ENCODE results near the gene RIN1. TPM values are rescaled to one million over a fixed set of nuclear protein-coding genes. Genes with fewer than 3 reads are reported as not detected.

RIN1 gene
- total and polyA plus RNA-seq, 9 of the 15 experiments (the other 6 are each of a cell fraction or from before 2014, with no cell fraction given), result 0.01 to 1.2 (median 0.45) TPM; not detected in 1

DNA sequence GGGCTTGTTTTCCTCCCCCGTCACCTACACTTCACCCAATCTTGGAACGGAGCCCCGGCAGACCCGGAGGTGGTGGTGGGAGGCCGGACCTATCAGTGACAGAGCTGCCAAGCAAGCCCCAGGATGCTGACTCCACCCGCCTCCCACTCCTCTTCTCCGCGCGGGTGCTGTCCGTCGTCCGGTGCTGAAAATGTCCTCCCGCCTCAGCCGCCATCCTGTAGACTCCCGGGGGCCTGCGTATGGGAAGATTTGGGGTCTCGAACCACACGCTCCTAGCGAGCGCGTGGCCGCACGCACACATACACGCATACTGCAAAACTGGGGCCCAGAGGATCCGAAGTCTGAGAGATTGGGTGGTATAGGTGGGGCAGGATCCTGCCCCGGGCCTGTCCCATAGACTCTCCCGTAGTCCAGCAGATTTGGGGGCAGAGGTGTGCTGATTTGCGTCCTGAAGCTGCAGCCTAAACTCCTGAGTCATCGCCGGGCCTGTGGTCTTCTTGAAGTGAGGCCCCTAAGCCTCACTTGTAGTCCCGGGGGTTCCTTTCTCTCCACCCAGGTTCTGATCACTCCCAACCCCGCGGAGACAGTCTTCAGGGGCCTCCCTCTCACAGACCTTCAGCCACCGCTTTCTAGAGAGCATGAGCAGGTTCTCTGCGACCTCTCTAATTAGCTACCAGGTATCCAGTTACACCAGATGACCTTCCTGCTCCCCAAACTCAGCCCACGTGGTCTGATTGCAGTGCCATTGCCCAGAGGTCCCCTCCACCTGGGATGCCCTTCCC is 46.5 kb downstream of the RIN1 start (continued):
- TF ChIP-seq, protein P1, sequence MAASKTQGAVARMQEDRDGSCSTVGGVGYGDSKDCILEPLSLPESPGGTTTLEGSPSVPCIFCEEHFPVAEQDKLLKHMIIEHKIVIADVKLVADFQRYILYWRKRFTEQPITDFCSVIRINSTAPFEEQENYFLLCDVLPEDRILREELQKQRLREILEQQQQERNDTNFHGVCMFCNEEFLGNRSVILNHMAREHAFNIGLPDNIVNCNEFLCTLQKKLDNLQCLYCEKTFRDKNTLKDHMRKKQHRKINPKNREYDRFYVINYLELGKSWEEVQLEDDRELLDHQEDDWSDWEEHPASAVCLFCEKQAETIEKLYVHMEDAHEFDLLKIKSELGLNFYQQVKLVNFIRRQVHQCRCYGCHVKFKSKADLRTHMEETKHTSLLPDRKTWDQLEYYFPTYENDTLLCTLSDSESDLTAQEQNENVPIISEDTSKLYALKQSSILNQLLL (CRISPR knock-in tag; IDR thresholded peaks at IDR 0.05; ENCODE audit: borderline replicate concordance), result no peak
- TF ChIP-seq MCM5 (IDR thresholded peaks at IDR 0.05; ENCODE audit: low read depth) (no peak), KDM2B (CRISPR knock-in tag; IDR thresholded peaks at IDR 0.05) (no peak), KAT7 (CRISPR knock-in tag; IDR thresholded peaks at IDR 0.05; ENCODE audit: borderline replicate concordance) (peak; percentile 87; the same call in 1 of the 2 replicates), SOX6 (IDR thresholded peaks at IDR 0.05) (0 out of 2 replicates have a peak, but pooled peaks have one; percentile 0), ZNF143 (CRISPR knock-in tag; IDR thresholded peaks at IDR 0.05) (no peak; the same call in 1 of the 2 replicates), ZNF384 (IDR thresholded peaks at IDR 0.05; ENCODE audit: low read depth, low read length) (no peak), JUNB (CRISPR knock-in tag; conservative IDR thresholded peaks at IDR 0.05) (no peak), NR2C1 (IDR thresholded peaks at IDR 0.05) (no peak), NR2C1 (tag; IDR thresholded peaks at IDR 0.05) (peak; percentile 33; the same call in 1 of the 2 replicates), PRMT5 (CRISPR knock-in tag; IDR thresholded peaks at IDR 0.05) (peak; percentile 98)
- TF ChIP-seq, protein P2, sequence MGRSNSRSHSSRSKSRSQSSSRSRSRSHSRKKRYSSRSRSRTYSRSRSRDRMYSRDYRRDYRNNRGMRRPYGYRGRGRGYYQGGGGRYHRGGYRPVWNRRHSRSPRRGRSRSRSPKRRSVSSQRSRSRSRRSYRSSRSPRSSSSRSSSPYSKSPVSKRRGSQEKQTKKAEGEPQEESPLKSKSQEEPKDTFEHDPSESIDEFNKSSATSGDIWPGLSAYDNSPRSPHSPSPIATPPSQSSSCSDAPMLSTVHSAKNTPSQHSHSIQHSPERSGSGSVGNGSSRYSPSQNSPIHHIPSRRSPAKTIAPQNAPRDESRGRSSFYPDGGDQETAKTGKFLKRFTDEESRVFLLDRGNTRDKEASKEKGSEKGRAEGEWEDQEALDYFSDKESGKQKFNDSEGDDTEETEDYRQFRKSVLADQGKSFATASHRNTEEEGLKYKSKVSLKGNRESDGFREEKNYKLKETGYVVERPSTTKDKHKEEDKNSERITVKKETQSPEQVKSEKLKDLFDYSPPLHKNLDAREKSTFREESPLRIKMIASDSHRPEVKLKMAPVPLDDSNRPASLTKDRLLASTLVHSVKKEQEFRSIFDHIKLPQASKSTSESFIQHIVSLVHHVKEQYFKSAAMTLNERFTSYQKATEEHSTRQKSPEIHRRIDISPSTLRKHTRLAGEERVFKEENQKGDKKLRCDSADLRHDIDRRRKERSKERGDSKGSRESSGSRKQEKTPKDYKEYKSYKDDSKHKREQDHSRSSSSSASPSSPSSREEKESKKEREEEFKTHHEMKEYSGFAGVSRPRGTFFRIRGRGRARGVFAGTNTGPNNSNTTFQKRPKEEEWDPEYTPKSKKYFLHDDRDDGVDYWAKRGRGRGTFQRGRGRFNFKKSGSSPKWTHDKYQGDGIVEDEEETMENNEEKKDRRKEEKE (IDR thresholded peaks at IDR 0.05; ENCODE audit: borderline replicate concordance in 1 of 2, control insufficient read depth in 1 of 2, low read depth in 2 of 2, low read length in 1 of 2), result no peak
- TF ChIP-seq, protein P3, sequence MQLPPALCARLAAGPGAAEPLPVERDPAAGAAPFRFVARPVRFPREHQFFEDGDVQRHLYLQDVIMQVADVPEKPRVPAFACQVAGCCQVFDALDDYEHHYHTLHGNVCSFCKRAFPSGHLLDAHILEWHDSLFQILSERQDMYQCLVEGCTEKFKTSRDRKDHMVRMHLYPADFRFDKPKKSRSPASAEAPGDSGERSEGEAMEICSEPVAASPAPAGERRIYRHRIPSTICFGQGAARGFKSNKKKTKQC (CRISPR knock-in tag; IDR thresholded peaks at IDR 0.05), result peak; percentile 99
- TF ChIP-seq, protein P4, sequence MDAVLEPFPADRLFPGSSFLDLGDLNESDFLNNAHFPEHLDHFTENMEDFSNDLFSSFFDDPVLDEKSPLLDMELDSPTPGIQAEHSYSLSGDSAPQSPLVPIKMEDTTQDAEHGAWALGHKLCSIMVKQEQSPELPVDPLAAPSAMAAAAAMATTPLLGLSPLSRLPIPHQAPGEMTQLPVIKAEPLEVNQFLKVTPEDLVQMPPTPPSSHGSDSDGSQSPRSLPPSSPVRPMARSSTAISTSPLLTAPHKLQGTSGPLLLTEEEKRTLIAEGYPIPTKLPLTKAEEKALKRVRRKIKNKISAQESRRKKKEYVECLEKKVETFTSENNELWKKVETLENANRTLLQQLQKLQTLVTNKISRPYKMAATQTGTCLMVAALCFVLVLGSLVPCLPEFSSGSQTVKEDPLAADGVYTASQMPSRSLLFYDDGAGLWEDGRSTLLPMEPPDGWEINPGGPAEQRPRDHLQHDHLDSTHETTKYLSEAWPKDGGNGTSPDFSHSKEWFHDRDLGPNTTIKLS (IDR thresholded peaks at IDR 0.05; ENCODE audit: borderline replicate concordance, low read depth), result peak; percentile 96
- TF ChIP-seq, protein P5, sequence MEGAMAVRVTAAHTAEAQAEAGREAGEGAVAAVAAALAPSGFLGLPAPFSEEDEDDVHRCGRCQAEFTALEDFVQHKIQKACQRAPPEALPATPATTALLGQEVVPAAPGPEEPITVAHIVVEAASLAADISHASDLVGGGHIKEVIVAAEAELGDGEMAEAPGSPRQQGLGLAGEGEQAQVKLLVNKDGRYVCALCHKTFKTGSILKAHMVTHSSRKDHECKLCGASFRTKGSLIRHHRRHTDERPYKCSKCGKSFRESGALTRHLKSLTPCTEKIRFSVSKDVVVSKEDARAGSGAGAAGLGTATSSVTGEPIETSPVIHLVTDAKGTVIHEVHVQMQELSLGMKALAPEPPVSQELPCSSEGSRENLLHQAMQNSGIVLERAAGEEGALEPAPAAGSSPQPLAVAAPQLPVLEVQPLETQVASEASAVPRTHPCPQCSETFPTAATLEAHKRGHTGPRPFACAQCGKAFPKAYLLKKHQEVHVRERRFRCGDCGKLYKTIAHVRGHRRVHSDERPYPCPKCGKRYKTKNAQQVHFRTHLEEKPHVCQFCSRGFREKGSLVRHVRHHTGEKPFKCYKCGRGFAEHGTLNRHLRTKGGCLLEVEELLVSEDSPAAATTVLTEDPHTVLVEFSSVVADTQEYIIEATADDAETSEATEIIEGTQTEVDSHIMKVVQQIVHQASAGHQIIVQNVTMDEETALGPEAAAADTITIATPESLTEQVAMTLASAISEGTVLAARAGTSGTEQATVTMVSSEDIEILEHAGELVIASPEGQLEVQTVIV (CRISPR knock-in tag; IDR thresholded peaks at IDR 0.05; ENCODE audit: borderline replicate concordance), result no peak
- TF ChIP-seq, protein P6, sequence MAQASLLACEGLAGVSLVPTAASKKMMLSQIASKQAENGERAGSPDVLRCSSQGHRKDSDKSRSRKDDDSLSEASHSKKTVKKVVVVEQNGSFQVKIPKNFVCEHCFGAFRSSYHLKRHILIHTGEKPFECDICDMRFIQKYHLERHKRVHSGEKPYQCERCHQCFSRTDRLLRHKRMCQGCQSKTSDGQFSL (CRISPR knock-in tag; IDR thresholded peaks at IDR 0.05), result 0 out of 2 replicates have a peak, but pooled peaks have one; percentile 21
- TF ChIP-seq, protein P6 (tag; IDR thresholded peaks at IDR 0.05), result no peak

Data from K562 (cell line).